GM12878 (cell line): ENCODE measurements around the gene RPP30. TPM values are rescaled to one million over a fixed set of nuclear protein-coding genes. Genes with fewer than 3 reads are reported as not detected.

Source experiments
- ATAC-seq: fragments of 200-7000 bp; cut with Tn5 transposase; 3 replicates; pipeline ENCODE4 v1.9.1; 2020; ENCODE audit warnings: mild to moderate bottlenecking, moderate library complexity
- BruUV-seq: library from RNA; stranded (reverse); fragments of 400-500 nt; replicated peaks from 2 replicates; lab custom pipeline; 2021; lab: Mats Ljungman, UMichigan
- CTCF ChIA-PET: fragments of 300-600 bp; sonication (Branson Sonifier 250); formaldehyde crosslinking; extraction: SDS; loops from one replicate; lab custom pipeline; 2021; ENCODE audit warnings: inconsistent platforms; lab: Yijun Ruan, JAX
- POLR2A ChIA-PET: fragments of 350-600 bp; formaldehyde crosslinking; extraction: SDS; loops from one replicate; lab custom pipeline; 2021; ENCODE audit warnings: inconsistent platforms; lab: Charles Lee
- RAD21 ChIA-PET: fragments of 300-600 bp; sonication (Branson Sonifier 250); formaldehyde crosslinking; loops from one replicate; lab custom pipeline; 2023; ENCODE audit warnings: antibody characterized with exemption; ENCODE audit not compliant: unreplicated experiment; lab: Charles Lee
- SMC1A ChIA-PET: fragments of 300-600 bp; sonication (Branson Sonifier 250); formaldehyde crosslinking; loops from one replicate; lab custom pipeline; 2023; ENCODE audit not compliant: unreplicated experiment, uncharacterized antibody; lab: Charles Lee
- DNase-seq: peaks from one replicate; pipeline ENCODE4 v3.0.0-alpha.2; 2011; ENCODE audit warnings: low read depth, low spot score
- FAIRE-seq: peaks from 3 replicates; lab custom pipeline; 2011; peaks lifted over from hg19 to GRCh38; lab: Jason Lieb, UNC
- H2AFZ ChIP-seq: 2 replicates; pipeline ENCODE4 v1.6.0; 2011; ENCODE audit warnings: low read depth, low read length, control low read depth; ENCODE audit not compliant: control insufficient read depth
- H3K27ac ChIP-seq: 2 replicates; pipeline ENCODE4 v1.5.1; 2011; ENCODE audit warnings: control low read depth; ENCODE audit not compliant: control insufficient read depth, insufficient read depth
- H3K27me3 ChIP-seq, 2 experiments: replicated peaks in 1 of 2; 2 replicates each; pipeline versions ENCODE4 v1.6.0 to v1.6.1; 2011; ENCODE audit warnings: low read length in 1 of 2; ENCODE audit not compliant: control insufficient read depth in 2 of 2, insufficient read depth in 2 of 2
- H3K36me3 ChIP-seq, 2 experiments: 2 replicates each; pipeline ENCODE4 v1.5.1; 2011; ENCODE audit warnings: low read length in 1 of 2; ENCODE audit not compliant: control insufficient read depth in 2 of 2, insufficient read depth in 2 of 2
- H3K4me1 ChIP-seq: 2 replicates; pipeline ENCODE4 v1.6.1; 2011; ENCODE audit warnings: mild to moderate bottlenecking, low read length, moderate library complexity, mixed read lengths; ENCODE audit not compliant: control insufficient read depth, insufficient read depth
- H3K4me2 ChIP-seq: 2 replicates; pipeline ENCODE4 v1.6.0; 2011; ENCODE audit warnings: control low read depth; ENCODE audit not compliant: control insufficient read depth, insufficient read depth
- H3K4me3 ChIP-seq: fragments of 200-600 bp; sonication (generic); 2 replicates; pipeline ENCODE4 v1.5.1; 2016
- H3K79me2 ChIP-seq: 2 replicates; pipeline ENCODE4 v1.6.0; 2011; ENCODE audit warnings: low read length; ENCODE audit not compliant: control insufficient read depth, insufficient read depth
- H3K9ac ChIP-seq: 2 replicates; pipeline ENCODE4 v1.8.0; 2011; ENCODE audit warnings: low read length, control low read depth, mixed read lengths; ENCODE audit not compliant: control insufficient read depth, insufficient read depth
- H3K9me3 ChIP-seq: replicated peaks from 3 replicates; pipeline ENCODE4 v1.5.1; 2011; ENCODE audit warnings: mild to moderate bottlenecking, low read length; ENCODE audit not compliant: control insufficient read depth, insufficient read depth
- H4K20me1 ChIP-seq: 2 replicates; pipeline ENCODE4 v1.6.0; 2011; ENCODE audit not compliant: control insufficient read depth, insufficient read depth
- ATF3 ChIP-seq: IDR thresholded peaks from 2 replicates; pipeline ENCODE4 v1.6.1; 2011; ENCODE audit warnings: low read depth, mild to moderate bottlenecking, low read length, moderate library complexity, borderline replicate concordance; ENCODE audit errors: extremely low read depth
- BCL11A ChIP-seq: IDR thresholded peaks from 2 replicates; pipeline ENCODE4 v1.6.1; 2011; ENCODE audit warnings: low read depth, low read length
- DPF2 ChIP-seq: fragments of 450-650 bp; IDR thresholded peaks from 2 replicates; pipeline ENCODE4 v1.6.1; 2017; ENCODE audit warnings: mild to moderate bottlenecking
- KDM1A ChIP-seq: fragments of 200-600 bp; sonication (generic); IDR thresholded peaks from 2 replicates; pipeline ENCODE4 v1.6.1; 2016; ENCODE audit warnings: borderline replicate concordance
- NR2F1 ChIP-seq: fragments of 450-650 bp; conservative IDR thresholded peaks from 2 replicates; pipeline ENCODE4 v1.6.1; 2017; ENCODE audit warnings: mild to moderate bottlenecking
- STAT3 ChIP-seq: IDR thresholded peaks from 2 replicates; pipeline ENCODE4 v1.6.1; 2011; ENCODE audit warnings: low read depth, low read length, improper control_type of control experiment
- ZBTB33 ChIP-seq: fragments of 450-650 bp; IDR thresholded peaks from 2 replicates; pipeline ENCODE4 v1.6.1; 2017; ENCODE audit warnings: mild to moderate bottlenecking
- WGBS: methylation state at CpG from one replicate; pipeline ENCODE4 v1.1.6; 2016; ENCODE audit warnings: low lambda C conversion rate; ENCODE audit not compliant: insufficient replicate concordance, insufficient coverage; ENCODE audit errors: missing lambda C conversion rate; 5-methylcytosine and 5-hydroxymethylcytosine counted together
- in situ Hi-C: fragments of 300-500 bp; cut with MboI; formaldehyde crosslinking; loops from 9 replicates; pipeline ENCODE4 v1.14.3; 2018; ENCODE audit warnings: mixed read lengths
- intact Hi-C: fragments of 100-400 bp; cut with micrococcal nuclease; formaldehyde crosslinking; loops from one replicate; pipeline ENCODE4 v1.14.2; 2022; ENCODE audit not compliant: unreplicated experiment
- polyA plus RNA-seq, 11 experiments: library from polyadenylated mRNA; depleted of rRNA in 4 of 11; unstranded in 6 of 11; stranded (reverse) in 5 of 11; fragments of >200 nt; fragmentation: Nextera tagmentation in 4 of 11; fragmentation: Illumina TruSeq in 1 of 11; extraction: Ambion mirVana in 4 of 11; extraction: Trizol in 1 of 11; gene quantifications; 1 replicate in 1 of 11; 2 replicates in 10 of 11; pipeline versions ENCODE4 v1.2.1 to v1.2.3, GENCODE V29; 2011 to 2016; ENCODE audit warnings: inconsistent platforms in 2 of 11, missing spikeins in 2 of 11, low read depth in 1 of 11
- total RNA-seq, 4 experiments: library from RNA; depleted of rRNA in 3 of 4; stranded (reverse); fragments of >200 nt in 3 of 4; fragmentation: Illumina TruSeq in 1 of 4; extraction: Trizol in 1 of 4; gene quantifications; 2 replicates each; pipeline versions ENCODE4 v1.2.1 to v1.2.3, GENCODE V29; 2013 to 2021

RPP30 gene
- total and polyA plus RNA-seq, 10 of the 15 experiments (the other 5 are each of a cell fraction or from before 2014, with no cell fraction given): 48.0 to 208 (median 72.6) TPM

- FAIRE-seq (no peak), DNase-seq (no peak), ATAC-seq (no peak)
- Histone ChIP-seq H3K9ac (no peak overlapping the region), H3K36me3 (no peaks in the 10 kb centered on the region), H4K20me1 (no peaks in the 10 kb centered on the region), H3K4me3 (no peak overlapping the region), H3K4me1 (no peaks in the 10 kb centered on the region), H3K79me2 (no peaks in the 10 kb centered on the region), H3K27ac (no peak overlapping the region), H3K27me3 (no peaks in the 10 kb centered on the region), H3K9me3 (no peaks in the 10 kb centered on the region; the same call in 2 of the 3 replicates), H2AFZ (no peak overlapping the region), H3K4me2 (no peak overlapping the region)
- in situ Hi-C loops (no loop called here), intact Hi-C loops (no loop called here)
- 93% methylated on average over 9 of the region's 11 CpGs for WGBS
- TF ChIP-seq NR2F1 (no peak), STAT3 (no peak), DPF2 (no peak), ZBTB33 (no peak), ATF3 (no peak), KDM1A (no peak), BCL11A (no peak)
- ChIA-PET CTCF (interaction anchor here (8.8 kb wide), 1 partner anchor 335 kb away, joined by 253 read pairs; no protein-coding TSS in a partner anchor), RAD21 (interaction anchor here (6.1 kb wide), 1 partner anchor 334 kb away, joined by 184 read pairs; no protein-coding TSS in a partner anchor), SMC1A (interaction anchor here (0.7 to 10.0 kb wide), 3 partner anchors 21 to 101 kb away, joined by 3 to 100 read pairs (median 3); no protein-coding TSS in a partner anchor), POLR2A (no interaction called here)
- no TSS peak for BruUV-seq
These were observed 43.9 kb downstream of the RPP30 start for GRCh38 chr10:90915766-90916075.
